HG03442 (cell line): ENCODE measurements around the gene SLC7A11.
"Not testable (repeated sequence)": the region's sequence is repeated elsewhere in the genome, so short reads cannot be mapped to it uniquely, and the experiment has no call there.

Source experiments
- ATAC-seq: cut with Tn5 transposase; IDR thresholded peaks from one replicate; pipeline ENCODE4 v1.9.1; 2021; ENCODE audit warnings: mild to moderate bottlenecking, moderate library complexity; ENCODE audit not compliant: unreplicated experiment

The SLC7A11 gene

DNA sequence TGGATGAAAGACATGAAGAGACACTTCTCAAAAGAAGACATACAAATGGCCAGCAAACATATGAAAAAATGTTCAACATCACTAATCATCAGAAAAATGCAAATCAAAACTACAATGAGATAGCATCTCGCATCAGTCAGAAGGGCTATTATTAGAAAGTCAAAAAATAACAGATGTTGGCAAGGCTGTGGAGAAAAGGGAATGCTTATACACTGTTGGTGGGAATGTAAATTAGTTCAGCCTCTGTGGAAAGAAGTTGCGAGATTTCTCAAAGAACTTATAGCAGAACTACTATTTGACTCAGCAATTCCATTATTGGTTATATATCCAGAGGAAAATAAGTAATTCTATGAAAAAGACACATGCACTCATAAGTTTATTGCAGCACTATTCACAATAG is 31.6 kb downstream of the SLC7A11 start:
- not testable (repeated sequence) for ATAC-seq

DNA sequence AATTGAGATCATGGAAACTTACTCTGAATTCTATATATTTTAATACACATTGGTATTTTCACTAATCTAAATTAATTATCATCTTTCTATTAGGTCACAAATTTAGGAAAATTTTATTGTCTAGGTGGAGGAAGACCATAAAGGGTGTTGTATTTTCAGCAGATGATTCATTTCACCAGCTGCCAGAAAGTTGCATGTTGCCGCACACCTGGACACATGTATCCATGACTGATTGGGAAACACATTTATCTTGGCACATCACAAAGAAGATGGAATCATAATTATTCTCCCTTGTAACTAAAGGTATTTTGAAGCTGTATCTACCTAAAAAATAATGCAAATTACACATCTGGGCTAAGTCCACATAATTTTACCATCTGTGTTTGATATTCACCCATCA is 33.1 kb downstream of the SLC7A11 start:
- ATAC-seq: no peak

DNA sequence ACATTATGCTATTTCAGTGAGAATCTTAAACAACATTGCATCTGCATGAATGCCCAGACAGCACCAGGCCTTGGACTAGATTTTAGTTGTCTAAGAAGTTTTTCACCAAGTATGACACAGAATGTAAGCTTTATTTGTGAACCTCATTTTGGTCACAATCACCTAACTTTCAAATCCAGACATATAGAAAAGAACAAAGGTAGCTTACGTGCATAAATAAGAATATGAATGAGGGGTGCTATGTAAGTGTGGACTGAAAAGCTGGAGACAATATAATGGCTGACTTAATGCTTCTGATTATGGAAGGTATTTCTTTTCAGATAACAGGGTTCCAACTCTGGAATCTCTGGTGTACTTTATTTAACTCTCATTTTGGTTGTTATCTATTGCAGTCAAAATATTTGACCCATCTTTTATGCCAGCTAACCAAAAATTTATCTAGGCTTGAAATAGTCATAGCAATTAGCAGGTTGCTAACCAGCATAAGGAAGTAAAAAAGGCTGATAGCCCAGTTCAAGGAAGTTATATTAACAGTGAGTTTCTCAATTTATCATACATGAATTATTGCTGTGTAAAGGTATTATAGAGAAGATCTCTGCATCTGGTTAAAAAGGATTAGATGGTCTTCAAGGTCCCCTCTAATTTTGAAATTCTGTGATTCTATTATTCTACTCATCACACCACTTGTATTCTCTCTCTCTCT is 36.5 kb downstream of the SLC7A11 start:
- no peak for ATAC-seq

GRCh38 chr4:138204507-138204906 is 37.6 kb downstream of the SLC7A11 start:
- no peak for ATAC-seq

- no peak for ATAC-seq
These were observed 39.5 kb downstream of the SLC7A11 start for GRCh38 chr4:138202686-138203085.

GRCh38 chr4:138200236-138200590 is 41.9 kb downstream of the SLC7A11 start:
- peak; percentile 44 for ATAC-seq

DNA sequence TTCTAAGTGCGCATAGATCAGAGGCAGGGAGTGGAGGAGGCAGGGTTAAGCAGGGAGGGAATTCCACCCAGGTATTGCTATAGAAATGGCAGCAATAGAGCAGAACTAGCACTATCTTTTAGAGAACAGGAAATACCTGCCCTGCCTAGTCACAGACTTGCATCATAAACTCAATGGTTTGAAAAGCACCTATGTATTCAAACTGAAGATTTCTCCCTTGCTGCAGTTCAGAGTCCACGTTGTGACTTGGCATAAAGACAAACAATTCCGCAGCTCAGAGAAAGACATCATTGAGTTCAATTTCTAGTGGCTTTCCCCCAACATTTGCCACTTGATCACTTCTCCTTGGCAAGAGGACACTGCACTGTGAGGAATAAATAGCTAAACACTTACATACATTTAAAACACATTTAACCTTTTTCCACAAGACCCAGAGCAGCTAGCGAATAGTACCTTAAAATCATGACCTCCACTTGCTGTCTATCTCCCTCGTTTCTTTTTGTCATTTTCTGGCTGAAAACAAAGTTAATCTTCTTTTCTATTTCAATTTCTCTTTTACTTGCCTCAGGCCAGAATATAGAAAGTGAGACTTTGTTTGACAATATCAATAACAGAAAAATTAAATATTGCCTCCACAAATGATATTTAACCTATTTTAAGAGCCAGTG is 42.4 kb downstream of the SLC7A11 start:
- peak; percentile 43 for ATAC-seq

DNA sequence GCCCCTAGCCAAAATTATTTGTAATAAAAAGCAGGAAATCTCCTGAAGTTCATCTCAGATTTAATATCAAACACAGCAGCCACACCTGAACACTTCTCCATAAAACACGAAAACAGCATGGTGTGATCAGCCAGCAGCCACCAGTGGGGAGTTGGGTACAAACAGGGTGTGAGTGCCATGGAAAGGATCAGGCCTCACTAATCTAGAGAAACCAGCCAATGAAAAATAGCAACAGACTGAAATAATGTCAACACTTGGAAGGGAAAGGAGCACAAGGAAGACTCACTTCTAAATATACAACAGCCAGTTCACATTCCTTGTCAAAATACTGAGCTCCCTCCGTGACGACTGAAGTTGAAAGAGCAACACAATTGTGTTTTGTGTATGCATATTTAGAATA is 46.0 kb downstream of the SLC7A11 start:
- ATAC-seq: no peak

GRCh38 chr4:138193963-138194362 is 48.2 kb downstream of the SLC7A11 start:
- no peak for ATAC-seq

DNA sequence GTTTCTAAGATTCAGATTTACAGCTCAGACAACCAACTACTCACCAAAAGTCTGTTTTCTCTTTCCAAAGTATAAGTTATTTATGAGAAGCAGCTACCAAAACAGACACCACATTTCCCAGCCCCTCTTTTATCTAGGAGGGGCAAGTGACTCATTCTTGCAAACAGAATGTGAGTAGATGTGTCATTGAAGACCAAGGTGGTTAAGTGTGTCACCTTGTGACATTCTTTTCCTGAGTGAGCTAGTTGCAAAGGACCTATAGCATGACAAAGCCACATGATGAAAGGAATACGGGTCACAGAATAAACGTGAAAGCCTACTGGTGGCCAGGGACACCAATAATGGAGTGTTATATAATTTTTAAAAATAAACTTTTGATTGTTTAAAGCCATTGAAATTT is 50.0 kb downstream of the SLC7A11 start:
- ATAC-seq: peak; percentile 36

DNA sequence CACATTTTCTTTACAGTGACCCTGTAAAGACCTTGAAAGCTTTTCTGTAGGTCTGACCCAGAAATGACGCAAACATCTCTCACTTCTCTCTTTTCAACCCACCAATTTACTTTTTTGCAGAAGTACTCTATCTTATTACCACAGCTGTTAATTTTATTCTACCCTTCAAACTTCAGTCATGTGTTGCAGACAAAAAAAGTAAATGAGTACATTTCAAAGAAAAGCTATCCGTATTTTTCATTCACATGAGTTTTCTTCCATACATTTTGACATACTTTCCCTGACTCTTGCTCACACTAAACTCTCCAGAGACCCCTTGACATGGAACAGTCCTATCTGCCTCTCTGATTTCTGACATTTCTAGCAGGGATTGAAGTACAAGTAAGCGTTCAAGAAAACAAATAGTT is 51.7 kb downstream of the SLC7A11 start:
- peak; percentile 98 for ATAC-seq

DNA sequence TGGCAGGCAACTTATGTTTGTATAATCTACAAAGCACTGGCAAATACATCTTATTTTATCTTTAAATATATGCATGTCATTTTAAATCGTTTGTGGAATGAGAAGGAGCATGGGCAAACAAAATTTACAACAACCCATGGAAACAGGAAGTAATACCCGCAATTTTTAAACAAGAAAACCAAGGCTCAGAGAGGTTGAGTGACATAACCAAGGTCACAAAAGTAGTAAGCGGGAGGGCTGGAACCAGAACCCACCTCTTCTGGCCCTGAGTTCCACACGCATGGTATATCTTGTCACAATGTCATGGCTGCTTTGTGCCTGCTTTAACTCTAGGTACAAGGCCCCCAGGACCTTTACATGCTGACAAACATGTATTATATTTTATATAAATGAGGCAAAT is 52.9 kb downstream of the SLC7A11 start:
- ATAC-seq: no peak

- ATAC-seq: no peak
These were observed 53.6 kb downstream of the SLC7A11 start for GRCh38 chr4:138188406-138189084.

- no peak for ATAC-seq
These were observed 56.1 kb downstream of the SLC7A11 start for GRCh38 chr4:138185859-138186645.

GRCh38 chr4:138184886-138185285 is 57.3 kb downstream of the SLC7A11 start:
- ATAC-seq: no peak

DNA sequence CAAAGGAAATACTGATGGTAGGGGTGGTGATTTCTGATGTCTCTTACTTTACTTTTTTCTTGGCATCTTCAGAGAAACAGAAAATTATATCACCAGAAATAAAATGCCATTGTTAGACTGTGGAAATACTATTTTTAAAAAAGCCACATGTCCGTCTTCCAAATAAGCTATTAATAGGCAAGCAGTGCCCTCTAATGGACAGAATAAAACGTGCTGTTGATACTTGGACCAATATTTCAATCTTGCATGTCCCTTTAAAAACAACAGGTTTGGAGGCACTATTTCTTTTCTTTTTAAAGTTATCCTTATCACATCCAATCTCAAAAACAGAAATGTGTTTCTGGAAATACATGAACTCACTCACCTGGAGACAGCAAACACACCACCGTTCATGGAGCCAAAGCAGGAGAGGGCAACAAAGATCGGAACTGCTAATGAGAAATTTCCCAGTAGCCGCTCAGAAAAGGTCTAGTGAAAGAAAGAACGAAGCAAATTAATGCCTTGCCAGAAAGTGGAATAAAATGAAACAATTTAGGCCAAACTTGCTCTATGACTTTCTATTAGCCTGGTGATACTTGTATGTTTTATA is 59.2 kb downstream of the SLC7A11 start:
- peak; percentile 67 for ATAC-seq

GRCh38 chr4:138181287-138181686 is 60.9 kb downstream of the SLC7A11 start:
- ATAC-seq: no peak

DNA sequence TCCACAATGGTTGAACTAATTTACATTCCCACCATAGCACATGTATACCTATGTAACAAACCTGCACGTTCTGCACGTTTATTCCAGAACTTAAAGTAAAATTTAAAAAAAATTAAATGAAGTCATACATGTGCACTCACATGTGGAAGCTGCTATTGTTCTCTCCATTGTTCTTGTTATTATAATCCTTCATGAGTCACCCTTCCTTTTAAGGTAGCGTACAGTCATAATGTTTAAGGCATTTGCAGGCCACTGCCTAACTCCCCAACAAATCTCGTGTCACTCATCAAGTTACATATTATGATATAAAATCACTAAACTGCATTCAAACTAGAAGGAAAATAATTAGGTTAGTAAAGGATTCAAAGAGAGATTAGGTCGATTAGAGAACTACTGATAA is 63.6 kb downstream of the SLC7A11 start:
- peak; percentile 34 for ATAC-seq

- ATAC-seq: peak; percentile 67
These were observed 64.7 kb downstream of the SLC7A11 start for GRCh38 chr4:138177278-138177968.
